Measurements from ENCODE around the gene SLC6A16.

DNA sequence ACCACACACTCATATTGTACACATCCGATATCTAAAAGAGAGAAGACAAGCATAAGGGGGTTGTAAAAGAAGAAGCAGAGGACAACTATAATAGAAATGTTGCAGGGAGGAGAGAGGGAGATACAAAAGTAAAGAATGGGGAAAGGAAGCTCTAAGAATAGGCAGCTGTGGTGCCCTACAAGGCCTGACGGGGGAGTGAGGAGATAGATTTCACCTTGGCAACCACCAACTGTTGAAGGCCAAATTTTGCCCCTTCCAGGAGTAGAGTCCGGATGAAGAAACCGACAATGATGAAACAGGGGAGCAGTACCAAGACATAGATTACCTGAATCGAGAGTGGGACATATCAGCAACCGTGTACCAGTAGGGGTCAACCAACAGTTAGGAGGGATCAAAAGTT, 15.9 kb downstream of the SLC6A16 start:
- TF ChIP-seq, protein P1, sequence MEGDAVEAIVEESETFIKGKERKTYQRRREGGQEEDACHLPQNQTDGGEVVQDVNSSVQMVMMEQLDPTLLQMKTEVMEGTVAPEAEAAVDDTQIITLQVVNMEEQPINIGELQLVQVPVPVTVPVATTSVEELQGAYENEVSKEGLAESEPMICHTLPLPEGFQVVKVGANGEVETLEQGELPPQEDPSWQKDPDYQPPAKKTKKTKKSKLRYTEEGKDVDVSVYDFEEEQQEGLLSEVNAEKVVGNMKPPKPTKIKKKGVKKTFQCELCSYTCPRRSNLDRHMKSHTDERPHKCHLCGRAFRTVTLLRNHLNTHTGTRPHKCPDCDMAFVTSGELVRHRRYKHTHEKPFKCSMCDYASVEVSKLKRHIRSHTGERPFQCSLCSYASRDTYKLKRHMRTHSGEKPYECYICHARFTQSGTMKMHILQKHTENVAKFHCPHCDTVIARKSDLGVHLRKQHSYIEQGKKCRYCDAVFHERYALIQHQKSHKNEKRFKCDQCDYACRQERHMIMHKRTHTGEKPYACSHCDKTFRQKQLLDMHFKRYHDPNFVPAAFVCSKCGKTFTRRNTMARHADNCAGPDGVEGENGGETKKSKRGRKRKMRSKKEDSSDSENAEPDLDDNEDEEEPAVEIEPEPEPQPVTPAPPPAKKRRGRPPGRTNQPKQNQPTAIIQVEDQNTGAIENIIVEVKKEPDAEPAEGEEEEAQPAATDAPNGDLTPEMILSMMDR (conservative IDR thresholded peaks at IDR 0.05; ENCODE audit: low read depth in 2 of 2) = 0 out of 4 replicates have a peak, but pooled peaks of 1 of the 2 experiments have one; percentile 7
- TF ChIP-seq EZH2phosphoT487 (IDR thresholded peaks at IDR 0.05; ENCODE audit: unreplicated experiment) (no peak), EZH2 (IDR thresholded peaks at IDR 0.05; ENCODE audit: low read depth, unreplicated experiment) (no peak), REST (IDR thresholded peaks at IDR 0.05; ENCODE audit: unreplicated experiment) (no peak), CREB1 (CRISPR knock-in tag; IDR thresholded peaks at IDR 0.05; ENCODE audit: low read depth) (no peak)
- TF ChIP-seq, protein P2, sequence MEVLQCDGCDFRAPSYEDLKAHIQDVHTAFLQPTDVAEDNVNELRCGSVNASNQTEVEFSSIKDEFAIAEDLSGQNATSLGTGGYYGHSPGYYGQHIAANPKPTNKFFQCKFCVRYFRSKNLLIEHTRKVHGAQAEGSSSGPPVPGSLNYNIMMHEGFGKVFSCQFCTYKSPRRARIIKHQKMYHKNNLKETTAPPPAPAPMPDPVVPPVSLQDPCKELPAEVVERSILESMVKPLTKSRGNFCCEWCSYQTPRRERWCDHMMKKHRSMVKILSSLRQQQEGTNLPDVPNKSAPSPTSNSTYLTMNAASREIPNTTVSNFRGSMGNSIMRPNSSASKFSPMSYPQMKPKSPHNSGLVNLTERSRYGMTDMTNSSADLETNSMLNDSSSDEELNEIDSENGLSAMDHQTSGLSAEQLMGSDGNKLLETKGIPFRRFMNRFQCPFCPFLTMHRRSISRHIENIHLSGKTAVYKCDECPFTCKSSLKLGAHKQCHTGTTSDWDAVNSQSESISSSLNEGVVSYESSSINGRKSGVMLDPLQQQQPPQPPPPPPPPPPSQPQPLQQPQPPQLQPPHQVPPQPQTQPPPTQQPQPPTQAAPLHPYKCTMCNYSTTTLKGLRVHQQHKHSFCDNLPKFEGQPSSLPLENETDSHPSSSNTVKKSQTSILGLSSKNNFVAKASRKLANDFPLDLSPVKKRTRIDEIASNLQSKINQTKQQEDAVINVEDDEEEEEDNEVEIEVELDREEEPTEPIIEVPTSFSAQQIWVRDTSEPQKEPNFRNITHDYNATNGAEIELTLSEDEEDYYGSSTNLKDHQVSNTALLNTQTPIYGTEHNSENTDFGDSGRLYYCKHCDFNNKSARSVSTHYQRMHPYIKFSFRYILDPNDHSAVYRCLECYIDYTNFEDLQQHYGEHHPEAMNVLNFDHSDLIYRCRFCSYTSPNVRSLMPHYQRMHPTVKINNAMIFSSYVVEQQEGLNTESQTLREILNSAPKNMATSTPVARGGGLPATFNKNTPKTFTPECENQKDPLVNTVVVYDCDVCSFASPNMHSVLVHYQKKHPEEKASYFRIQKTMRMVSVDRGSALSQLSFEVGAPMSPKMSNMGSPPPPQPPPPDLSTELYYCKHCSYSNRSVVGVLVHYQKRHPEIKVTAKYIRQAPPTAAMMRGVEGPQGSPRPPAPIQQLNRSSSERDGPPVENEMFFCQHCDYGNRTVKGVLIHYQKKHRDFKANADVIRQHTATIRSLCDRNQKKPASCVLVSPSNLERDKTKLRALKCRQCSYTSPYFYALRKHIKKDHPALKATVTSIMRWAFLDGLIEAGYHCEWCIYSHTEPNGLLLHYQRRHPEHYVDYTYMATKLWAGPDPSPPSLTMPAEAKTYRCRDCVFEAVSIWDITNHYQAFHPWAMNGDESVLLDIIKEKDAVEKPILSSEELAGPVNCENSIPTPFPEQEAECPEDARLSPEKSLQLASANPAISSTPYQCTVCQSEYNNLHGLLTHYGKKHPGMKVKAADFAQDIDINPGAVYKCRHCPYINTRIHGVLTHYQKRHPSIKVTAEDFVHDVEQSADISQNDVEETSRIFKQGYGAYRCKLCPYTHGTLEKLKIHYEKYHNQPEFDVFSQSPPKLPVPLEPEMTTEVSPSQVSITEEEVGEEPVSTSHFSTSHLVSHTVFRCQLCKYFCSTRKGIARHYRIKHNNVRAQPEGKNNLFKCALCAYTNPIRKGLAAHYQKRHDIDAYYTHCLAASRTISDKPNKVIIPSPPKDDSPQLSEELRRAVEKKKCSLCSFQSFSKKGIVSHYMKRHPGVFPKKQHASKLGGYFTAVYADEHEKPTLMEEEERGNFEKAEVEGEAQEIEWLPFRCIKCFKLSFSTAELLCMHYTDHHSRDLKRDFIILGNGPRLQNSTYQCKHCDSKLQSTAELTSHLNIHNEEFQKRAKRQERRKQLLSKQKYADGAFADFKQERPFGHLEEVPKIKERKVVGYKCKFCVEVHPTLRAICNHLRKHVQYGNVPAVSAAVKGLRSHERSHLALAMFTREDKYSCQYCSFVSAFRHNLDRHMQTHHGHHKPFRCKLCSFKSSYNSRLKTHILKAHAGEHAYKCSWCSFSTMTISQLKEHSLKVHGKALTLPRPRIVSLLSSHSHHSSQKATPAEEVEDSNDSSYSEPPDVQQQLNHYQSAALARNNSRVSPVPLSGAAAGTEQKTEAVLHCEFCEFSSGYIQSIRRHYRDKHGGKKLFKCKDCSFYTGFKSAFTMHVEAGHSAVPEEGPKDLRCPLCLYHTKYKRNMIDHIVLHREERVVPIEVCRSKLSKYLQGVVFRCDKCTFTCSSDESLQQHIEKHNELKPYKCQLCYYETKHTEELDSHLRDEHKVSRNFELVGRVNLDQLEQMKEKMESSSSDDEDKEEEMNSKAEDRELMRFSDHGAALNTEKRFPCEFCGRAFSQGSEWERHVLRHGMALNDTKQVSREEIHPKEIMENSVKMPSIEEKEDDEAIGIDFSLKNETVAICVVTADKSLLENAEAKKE (CRISPR knock-in tag; IDR thresholded peaks at IDR 0.05) = no peak
